ENCODE results near the gene TLE1. TPM values are rescaled to one million over a fixed set of nuclear protein-coding genes. Genes with fewer than 3 reads are reported as not detected.

Gene TLE1
- total and polyA plus RNA-seq, 9 of the 15 experiments (the other 6 are each of a cell fraction or from before 2014, with no cell fraction given) = 0.11 TPM; not detected in 8

DNA sequence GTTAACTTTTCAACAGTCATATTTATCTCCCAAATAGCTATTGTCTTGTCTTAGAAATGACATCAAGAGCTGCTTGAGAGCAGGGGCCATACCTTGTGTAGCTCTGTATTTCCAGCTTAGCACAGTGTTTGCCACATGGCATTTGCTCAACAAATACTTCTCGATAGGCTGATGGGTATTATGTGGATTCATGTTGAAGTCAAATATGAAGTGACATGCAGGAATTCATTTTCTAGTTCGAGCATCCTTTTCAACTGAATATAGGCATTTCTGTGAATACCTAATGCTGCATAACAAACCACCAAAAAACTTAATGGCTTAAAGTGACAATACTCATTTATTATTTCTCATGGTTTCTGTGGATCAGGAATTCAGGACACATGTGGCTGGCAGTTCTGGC lies 125.6 kb downstream of the TLE1 start:
- no peak overlapping the region for H3K4me3 ChIP-seq
- no peaks in the 10 kb centered on the region for H3K36me3 ChIP-seq (ENCODE audit: control insufficient read depth, insufficient read depth, low read length)
- H3K9me3 ChIP-seq (replicated peaks; ENCODE audit: control insufficient read depth, insufficient read depth, low read depth, low read length) = no peaks in the 10 kb centered on the region
- no peaks in the 10 kb centered on the region for H4K20me1 ChIP-seq (replicated peaks; ENCODE audit: control insufficient read depth, insufficient read depth, low read length)
- no peak overlapping the region for H2AFZ ChIP-seq (ENCODE audit: low read depth, low read length)
- no peak for DNase-seq (ENCODE audit: extremely low read depth in 1 of 4, low spot score in 3 of 4)
- no peak for ATAC-seq
- BruUV-seq (replicated peaks) = no TSS peak
- in situ Hi-C loops (cut with MboI) (no loop called here), intact Hi-C loops (cut with micrococcal nuclease) (no loop called here)
- no peak for FAIRE-seq
- H3K27ac ChIP-seq (ENCODE audit: extremely low read depth, low read depth, low read length) = no peak overlapping the region
- H3K4me2 ChIP-seq (ENCODE audit: insufficient read depth, low read length) = no peak overlapping the region
- 6% methylated on average over 2 of the region's 2 CpGs for WGBS (ENCODE audit: insufficient coverage, low coverage, missing lambda C conversion rate)
- ChIA-PET CTCF (ENCODE audit: low intra/inter-chr PET ratio) (no interaction called here), POLR2A (no interaction called here)
- TF ChIP-seq PCBP2 (IDR thresholded peaks at IDR 0.05; ENCODE audit: low read depth, low read length, poor library complexity, severe bottlenecking) (no peak), BDP1 (IDR thresholded peaks at IDR 0.05; ENCODE audit: insufficient read depth, insufficient read length) (no peak), SMAD3 (CRISPR knock-in tag; conservative IDR thresholded peaks at IDR 0.05) (no peak), ZNF561 (CRISPR knock-in tag; conservative IDR thresholded peaks at IDR 0.05) (no peak)
- TF ChIP-seq, protein P1, sequence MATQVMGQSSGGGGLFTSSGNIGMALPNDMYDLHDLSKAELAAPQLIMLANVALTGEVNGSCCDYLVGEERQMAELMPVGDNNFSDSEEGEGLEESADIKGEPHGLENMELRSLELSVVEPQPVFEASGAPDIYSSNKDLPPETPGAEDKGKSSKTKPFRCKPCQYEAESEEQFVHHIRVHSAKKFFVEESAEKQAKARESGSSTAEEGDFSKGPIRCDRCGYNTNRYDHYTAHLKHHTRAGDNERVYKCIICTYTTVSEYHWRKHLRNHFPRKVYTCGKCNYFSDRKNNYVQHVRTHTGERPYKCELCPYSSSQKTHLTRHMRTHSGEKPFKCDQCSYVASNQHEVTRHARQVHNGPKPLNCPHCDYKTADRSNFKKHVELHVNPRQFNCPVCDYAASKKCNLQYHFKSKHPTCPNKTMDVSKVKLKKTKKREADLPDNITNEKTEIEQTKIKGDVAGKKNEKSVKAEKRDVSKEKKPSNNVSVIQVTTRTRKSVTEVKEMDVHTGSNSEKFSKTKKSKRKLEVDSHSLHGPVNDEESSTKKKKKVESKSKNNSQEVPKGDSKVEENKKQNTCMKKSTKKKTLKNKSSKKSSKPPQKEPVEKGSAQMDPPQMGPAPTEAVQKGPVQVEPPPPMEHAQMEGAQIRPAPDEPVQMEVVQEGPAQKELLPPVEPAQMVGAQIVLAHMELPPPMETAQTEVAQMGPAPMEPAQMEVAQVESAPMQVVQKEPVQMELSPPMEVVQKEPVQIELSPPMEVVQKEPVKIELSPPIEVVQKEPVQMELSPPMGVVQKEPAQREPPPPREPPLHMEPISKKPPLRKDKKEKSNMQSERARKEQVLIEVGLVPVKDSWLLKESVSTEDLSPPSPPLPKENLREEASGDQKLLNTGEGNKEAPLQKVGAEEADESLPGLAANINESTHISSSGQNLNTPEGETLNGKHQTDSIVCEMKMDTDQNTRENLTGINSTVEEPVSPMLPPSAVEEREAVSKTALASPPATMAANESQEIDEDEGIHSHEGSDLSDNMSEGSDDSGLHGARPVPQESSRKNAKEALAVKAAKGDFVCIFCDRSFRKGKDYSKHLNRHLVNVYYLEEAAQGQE (IDR thresholded peaks at IDR 0.05; ENCODE audit: borderline replicate concordance) = no peak
- TF ChIP-seq, protein P1 (CRISPR knock-in tag; IDR thresholded peaks at IDR 0.05; ENCODE audit: low read depth) = no peak
- no peaks in the 10 kb centered on the region for H3K4me1 ChIP-seq (replicated peaks in 1 of 2; ENCODE audit: control insufficient read depth in 2 of 2, insufficient read depth in 2 of 2, low read length in 2 of 2)
- no peaks in the 10 kb centered on the region for H3K79me2 ChIP-seq (ENCODE audit: control insufficient read depth, insufficient read depth, low read length)
- no peaks in the 10 kb centered on the region for H3K9me1 ChIP-seq (ENCODE audit: control insufficient read depth, insufficient read depth, low read length)
- H3K27me3 ChIP-seq (ENCODE audit: control insufficient read depth in 2 of 2, insufficient read depth in 2 of 2, low read length in 2 of 2) = no peaks in the 10 kb centered on the region
- no peak overlapping the region for H3K9ac ChIP-seq (ENCODE audit: insufficient read depth in 1 of 2, low read depth in 2 of 2, low read length in 2 of 2)
